ENCODE data around the gene OR13A1.
"Not testable (repeated sequence)": the region's sequence is repeated elsewhere in the genome, so short reads cannot be mapped to it uniquely, and the experiment has no call there.

OR13A1 gene

GRCh38 chr10:45280113-45280760 lies 35.2 kb downstream of the OR13A1 start:
- DNase-seq: no peak

DNA sequence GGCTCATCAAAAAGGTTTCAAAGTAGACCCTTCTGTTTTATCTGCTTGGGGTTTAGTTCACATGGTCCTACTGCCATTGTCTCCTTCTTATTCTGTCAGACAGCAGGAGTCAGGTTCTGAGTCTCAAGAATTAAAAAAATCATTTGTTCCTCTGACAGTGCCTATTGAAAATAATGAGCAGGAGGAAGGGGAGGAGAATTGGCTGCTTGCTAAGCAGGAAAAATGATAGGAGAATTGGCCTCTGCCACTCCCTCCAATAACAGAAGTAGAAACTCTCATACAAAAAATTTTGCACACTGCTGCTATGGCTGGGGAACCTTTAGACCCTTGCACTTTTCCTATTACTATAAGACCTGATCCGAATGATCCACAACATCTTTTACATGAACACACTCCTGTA lies 35.7 kb downstream of the OR13A1 start:
- no peak for DNase-seq

- no peak for DNase-seq
These were observed 36.4 kb downstream of the OR13A1 start for GRCh38 chr10:45278860-45279498.

DNA sequence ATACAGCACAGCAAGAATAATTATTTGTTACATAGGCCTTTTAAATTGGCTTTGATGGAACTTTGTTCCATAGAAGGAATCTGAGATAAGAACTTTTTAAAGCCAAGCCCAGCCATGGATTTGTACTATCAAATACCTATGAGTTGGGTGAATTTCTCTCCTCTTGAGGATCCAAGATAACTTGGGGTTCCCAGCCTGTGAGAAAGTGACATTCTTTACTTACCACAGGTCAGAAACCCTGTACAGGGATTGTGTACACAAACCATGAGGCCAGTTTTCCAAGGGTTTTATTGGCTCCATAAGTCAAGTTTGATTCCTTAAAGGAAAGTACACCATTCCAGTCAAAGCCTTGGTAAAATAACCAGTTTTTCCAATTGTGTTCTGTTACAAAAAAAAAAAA lies 39.3 kb downstream of the OR13A1 start:
- DNase-seq: not testable (repeated sequence)

DNA sequence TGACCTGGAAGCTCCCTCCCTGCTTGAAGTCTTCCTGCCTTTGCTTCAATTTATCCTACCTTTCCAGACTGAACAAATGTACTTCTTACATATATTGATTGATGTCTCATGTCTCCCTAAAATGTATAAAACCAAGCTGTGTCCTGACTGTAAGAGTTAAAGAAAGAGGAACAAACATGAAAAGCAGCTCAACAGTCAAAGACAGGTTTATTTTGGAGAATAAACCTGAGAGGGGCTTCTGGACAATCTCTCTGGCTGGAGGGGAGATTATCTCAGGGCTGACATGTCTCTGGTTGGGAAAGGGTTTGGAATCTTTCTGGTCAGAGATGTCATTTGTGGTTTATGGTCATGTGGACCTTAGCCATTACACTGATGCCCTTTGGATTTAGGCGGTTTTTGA lies 41.0 kb downstream of the OR13A1 start:
- no peak for DNase-seq

DNA sequence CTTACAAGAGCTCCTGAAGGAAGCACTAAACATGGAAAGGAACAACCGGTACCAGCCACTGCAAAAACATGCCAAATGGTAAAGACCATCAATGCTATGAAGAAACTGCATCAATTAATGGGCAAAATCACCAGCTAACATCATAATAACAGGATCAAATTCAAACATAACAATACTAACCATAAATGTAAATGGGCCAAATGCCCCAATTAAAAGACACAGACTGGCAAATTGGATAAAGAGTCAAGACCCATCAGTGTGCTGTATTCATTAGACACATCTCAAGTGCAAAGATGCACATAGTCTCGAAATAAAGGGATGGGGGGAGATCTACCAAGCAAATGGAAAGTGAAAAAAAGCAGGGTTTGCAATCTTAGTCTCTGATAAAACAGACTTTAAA lies 47.6 kb downstream of the OR13A1 start:
- not testable (repeated sequence) for DNase-seq

DNA sequence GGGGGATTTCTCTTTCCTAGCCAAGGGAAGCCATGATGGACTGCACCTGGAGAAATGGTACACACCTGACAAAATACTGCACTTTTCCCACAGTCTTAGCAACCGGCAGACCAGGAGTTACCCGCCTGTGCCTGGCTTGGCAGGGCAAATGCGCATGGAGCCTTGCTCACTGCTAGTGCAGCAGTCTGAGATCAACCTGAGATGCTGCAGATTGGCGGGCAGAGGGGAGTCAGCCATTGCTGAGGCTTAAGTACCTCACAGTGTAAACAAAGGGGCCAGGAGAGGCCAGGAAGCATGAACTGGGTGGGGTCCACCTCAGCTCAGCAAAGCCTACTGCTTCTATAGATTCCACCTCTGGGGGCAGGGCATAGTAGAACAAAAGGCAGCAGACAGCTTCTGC lies 49.4 kb downstream of the OR13A1 start:
- DNase-seq: no peak

- no peak for DNase-seq
These were observed 53.5 kb downstream of the OR13A1 start for GRCh38 chr10:45261946-45262345.

DNA sequence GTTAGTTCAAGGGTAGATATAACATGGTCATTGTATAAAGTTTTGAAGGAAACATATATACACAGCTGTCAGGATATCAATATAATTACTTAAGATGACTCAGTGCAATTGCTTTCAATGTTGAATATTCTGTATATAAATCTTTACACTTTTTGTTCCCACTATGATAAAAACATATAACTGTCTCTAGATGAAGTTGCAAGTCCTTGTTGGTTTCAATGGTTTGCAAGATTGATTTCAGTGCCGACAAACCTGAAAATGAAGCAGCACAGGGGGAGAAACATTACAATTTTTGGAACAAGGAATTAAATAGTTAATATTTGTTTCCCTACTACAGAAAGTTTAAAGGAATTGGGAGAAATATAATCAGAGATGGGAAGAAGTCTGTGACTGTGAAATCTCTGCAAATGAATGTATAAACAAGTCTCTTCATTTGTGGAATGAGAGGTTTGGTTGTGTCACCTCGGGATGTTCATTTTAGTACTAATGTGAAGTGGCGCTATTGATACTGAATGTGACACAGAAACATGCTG lies 54.1 kb downstream of the OR13A1 start:
- no peak for DNase-seq

- DNase-seq: not testable (repeated sequence)
These were observed 54.8 kb downstream of the OR13A1 start for GRCh38 chr10:45260635-45261034.

DNA sequence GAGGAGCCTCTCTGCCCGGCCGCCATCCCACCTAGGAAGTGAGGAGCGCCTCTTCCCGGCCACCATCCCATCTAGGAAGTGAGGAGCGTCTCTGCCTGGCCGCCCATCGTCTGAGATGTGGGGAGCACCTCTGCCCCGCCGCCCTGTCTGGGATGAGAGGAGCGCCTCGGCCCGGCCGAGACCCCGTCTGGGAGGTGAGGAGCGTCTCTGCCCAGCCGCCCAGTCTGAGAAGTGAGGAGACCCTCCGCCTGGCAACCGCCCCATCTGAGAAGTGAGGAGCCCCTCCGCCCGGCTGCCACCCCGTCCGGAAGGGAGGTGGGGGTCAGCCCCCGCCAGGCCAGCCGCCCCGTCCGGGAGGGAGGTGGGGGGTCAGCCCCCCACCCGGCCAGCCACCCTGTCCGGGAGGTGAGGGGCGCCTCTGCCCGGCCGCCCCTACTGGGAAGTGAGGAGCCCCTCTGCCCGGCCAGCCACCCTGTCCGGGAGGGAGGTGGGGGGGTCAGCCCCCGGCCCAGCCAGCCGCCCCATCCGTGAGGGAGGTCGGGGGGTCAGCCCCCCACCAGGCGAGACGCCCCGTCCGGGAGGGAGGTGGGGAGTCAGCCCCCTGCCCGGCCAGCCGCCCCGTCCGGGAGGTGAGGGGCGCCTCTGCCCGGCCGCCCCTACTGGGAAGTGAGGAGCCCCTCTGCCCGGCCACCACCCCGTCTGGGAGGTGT lies 55.5 kb downstream of the OR13A1 start:
- not testable (repeated sequence) for DNase-seq

DNA sequence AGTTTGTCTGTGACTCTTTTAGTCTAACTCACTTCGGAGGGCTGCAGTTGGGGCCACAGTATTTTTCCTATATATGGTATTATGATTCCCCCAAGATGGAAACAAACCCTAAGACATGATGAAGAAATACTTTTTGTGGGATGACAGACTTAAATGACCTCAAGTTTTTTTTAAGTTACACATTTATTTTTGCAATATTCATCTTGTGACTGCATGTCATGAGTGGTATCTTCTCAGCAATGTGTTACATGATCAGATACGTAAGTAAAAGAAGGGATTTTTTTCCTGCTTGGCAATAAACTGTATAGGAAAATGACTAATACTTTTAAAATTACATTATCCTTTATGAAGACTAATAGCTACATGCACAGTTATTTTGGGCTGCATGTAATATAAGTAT lies 57.8 kb downstream of the OR13A1 start:
- no peak for DNase-seq

- DNase-seq: no peak
These were observed 59.2 kb downstream of the OR13A1 start for GRCh38 chr10:45256246-45256645.

- DNase-seq: no peak
These were observed 59.7 kb downstream of the OR13A1 start for GRCh38 chr10:45255706-45256105.

DNA sequence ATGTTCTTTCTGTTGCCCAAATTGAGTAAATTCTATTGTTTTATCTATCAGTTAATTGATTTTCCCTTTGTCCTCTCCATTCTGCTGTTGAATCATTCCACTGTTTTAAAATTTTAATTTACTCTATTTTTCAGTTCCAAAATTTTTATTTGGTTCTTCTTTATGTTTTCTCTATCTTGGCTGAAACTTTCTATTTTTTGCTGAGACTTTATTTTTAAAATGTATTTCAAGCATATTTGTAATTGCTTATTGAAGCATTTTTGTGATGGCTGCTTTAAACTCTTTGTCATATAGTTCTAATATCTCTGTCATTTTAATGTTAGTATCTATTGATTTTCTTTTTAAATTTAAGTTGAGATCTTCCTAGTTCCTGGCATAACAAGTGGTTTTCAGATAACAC lies 60.5 kb downstream of the OR13A1 start:
- no peak for DNase-seq

GRCh38 chr10:45253183-45253914 lies 62.1 kb downstream of the OR13A1 start:
- DNase-seq: no peak
